GM21360 (cell line): ENCODE results near the gene CCDC73.
"Not testable (repeated sequence)": the region's sequence is repeated elsewhere in the genome, so short reads cannot be mapped to it uniquely, and the experiment has no call there.

Source experiments
- ATAC-seq: cut with Tn5 transposase; IDR thresholded peaks from one replicate; pipeline ENCODE4 v1.9.1; 2021; ENCODE audit warnings: mild to moderate bottlenecking, moderate library complexity; ENCODE audit not compliant: unreplicated experiment

The CCDC73 gene

GRCh38 chr11:32809313-32809712 lies 14.9 kb upstream of the CCDC73 start:
- ATAC-seq: peak; percentile 96

GRCh38 chr11:32796425-32796824 lies 2.0 kb upstream of the CCDC73 start:
- no peak for ATAC-seq

- peak; percentile 72 for ATAC-seq
These were observed 1.4 kb downstream of the CCDC73 start for GRCh38 chr11:32792948-32793475.

- no peak for ATAC-seq
These were observed 2.1 kb downstream of the CCDC73 start for GRCh38 chr11:32792111-32792947.

- ATAC-seq: no peak
These were observed 3.5 kb downstream of the CCDC73 start for GRCh38 chr11:32790916-32791315.

GRCh38 chr11:32786811-32787210 lies 7.7 kb downstream of the CCDC73 start:
- ATAC-seq: no peak

GRCh38 chr11:32785262-32785661 lies 9.2 kb downstream of the CCDC73 start:
- no peak for ATAC-seq

- no peak for ATAC-seq
These were observed 12.7 kb downstream of the CCDC73 start for GRCh38 chr11:32781721-32782120.

- not testable (repeated sequence) for ATAC-seq
These were observed 13.6 kb downstream of the CCDC73 start for GRCh38 chr11:32780839-32781238.

- no peak for ATAC-seq
These were observed 15.3 kb downstream of the CCDC73 start for GRCh38 chr11:32779136-32779535.

GRCh38 chr11:32775908-32776307 lies 18.6 kb downstream of the CCDC73 start:
- ATAC-seq: no peak

GRCh38 chr11:32774081-32774480 lies 20.4 kb downstream of the CCDC73 start:
- ATAC-seq: no peak

GRCh38 chr11:32772731-32773130 lies 21.7 kb downstream of the CCDC73 start:
- no peak for ATAC-seq

GRCh38 chr11:32761774-32762173 lies 32.7 kb downstream of the CCDC73 start:
- ATAC-seq: not testable (repeated sequence)

GRCh38 chr11:32758291-32758690 lies 36.2 kb downstream of the CCDC73 start:
- no peak for ATAC-seq

- ATAC-seq: not testable (repeated sequence)
These were observed 41.3 kb downstream of the CCDC73 start for GRCh38 chr11:32753181-32753580.

GRCh38 chr11:32752001-32752400 lies 42.5 kb downstream of the CCDC73 start:
- ATAC-seq: no peak

GRCh38 chr11:32751381-32751780 lies 43.1 kb downstream of the CCDC73 start:
- no peak for ATAC-seq

- no peak for ATAC-seq
These were observed 64.5 kb downstream of the CCDC73 start for GRCh38 chr11:32729976-32730375.

- ATAC-seq: no peak
These were observed 71.1 kb downstream of the CCDC73 start for GRCh38 chr11:32723332-32723731.

GRCh38 chr11:32722255-32722654 lies 72.2 kb downstream of the CCDC73 start:
- no peak for ATAC-seq

GRCh38 chr11:32713496-32713895 lies 81.0 kb downstream of the CCDC73 start:
- no peak for ATAC-seq
